K562 (cell line): ENCODE data around the gene PLPPR4. TPM values are rescaled to one million over a fixed set of nuclear protein-coding genes. Genes with fewer than 3 reads are reported as not detected.

Experiments used
- ATAC-seq: fragments of 200-7000 bp; cut with Tn5 transposase; 3 replicates; pipeline ENCODE4 v1.9.1; 2020; ENCODE audit warnings: moderate library complexity
- BruUV-seq: library from RNA; stranded (reverse); fragments of 400-500 nt; replicated peaks from 2 replicates; lab custom pipeline; 2021; lab: Mats Ljungman, UMichigan
- CTCF ChIA-PET: fragments of 300-600 bp; formaldehyde crosslinking; extraction: SDS; loops from one replicate; lab custom pipeline; 2021; ENCODE audit warnings: low intra/inter-chr PET ratio; lab: Yijun Ruan, JAX
- POLR2A ChIA-PET: fragments of 300-600, 350-650 bp; sonication (Branson Sonifier 250); formaldehyde crosslinking; extraction: SDS; loops from one replicate; lab custom pipeline; 2021; ENCODE audit warnings: antibody characterized with exemption, inconsistent platforms; lab: Yijun Ruan, JAX
- DNase-seq, 4 experiments: peaks; one replicate each; pipeline versions ENCODE4 v3.0.0 to v3.0.0-alpha.2; 2011 to 2018; ENCODE audit warnings: low spot score in 3 of 4, mixed read lengths in 3 of 4; ENCODE audit errors: extremely low read depth in 1 of 4
- FAIRE-seq: peaks from 2 replicates; lab custom pipeline; 2011; peaks lifted over from hg19 to GRCh38; lab: Jason Lieb, UNC
- H2AFZ ChIP-seq: 2 replicates; pipeline ENCODE4 v1.6.0; 2011; ENCODE audit warnings: low read depth, low read length, control low read depth, inconsistent platforms
- H3K27ac ChIP-seq: fragments of 200-600 bp; 3 replicates; pipeline ENCODE4 v1.8.0; 2011; ENCODE audit warnings: low read depth, mild to moderate bottlenecking, control low read depth, inconsistent platforms, low read length, moderate library complexity, mixed read lengths; ENCODE audit errors: extremely low read depth
- H3K27me3 ChIP-seq, 2 experiments: fragments of 300-600 bp in 1 of 2; 2 replicates in 1 of 2; 3 replicates in 1 of 2; pipeline versions ENCODE4 v1.6.0 to v1.8.0; 2011; ENCODE audit warnings: inconsistent platforms in 2 of 2, low read length in 2 of 2, mild to moderate bottlenecking in 1 of 2, mixed read lengths in 1 of 2, moderate library complexity in 1 of 2; ENCODE audit not compliant: control insufficient read depth in 2 of 2, insufficient read depth in 2 of 2
- H3K36me3 ChIP-seq: fragments of 300-600 bp; 3 replicates; pipeline ENCODE4 v1.8.0; 2011; ENCODE audit warnings: mild to moderate bottlenecking, low read length, inconsistent platforms; ENCODE audit not compliant: control insufficient read depth, insufficient read depth
- H3K4me1 ChIP-seq, 2 experiments: fragments of 200-600 bp in 1 of 2; replicated peaks in 1 of 2; 2 replicates in 1 of 2; 3 replicates in 1 of 2; pipeline versions ENCODE4 v1.5.1 to v1.8.0; 2011; ENCODE audit warnings: inconsistent platforms in 2 of 2, low read length in 2 of 2, mild to moderate bottlenecking in 1 of 2, mixed read lengths in 1 of 2, moderate library complexity in 1 of 2; ENCODE audit not compliant: control insufficient read depth in 2 of 2, insufficient read depth in 2 of 2
- H3K4me2 ChIP-seq: 2 replicates; pipeline ENCODE4 v1.6.1; 2011; ENCODE audit warnings: low read length, control low read depth, inconsistent platforms, mixed read lengths; ENCODE audit not compliant: insufficient read depth
- H3K4me3 ChIP-seq: fragments of 200-600 bp; sonication (generic), shearing (Covaris generic); 2 replicates; pipeline ENCODE4 v1.5.1; 2016; ENCODE audit warnings: control low read depth, inconsistent platforms
- H3K79me2 ChIP-seq: fragments of 200-600 bp; 3 replicates; pipeline ENCODE4 v1.8.0; 2011; ENCODE audit warnings: low read length, inconsistent platforms; ENCODE audit not compliant: control insufficient read depth, insufficient read depth
- H3K9ac ChIP-seq, 2 experiments: 2 replicates each; pipeline versions ENCODE4 v1.6.0 to v1.6.1; 2011; ENCODE audit warnings: low read depth in 2 of 2, low read length in 2 of 2, control low read depth in 1 of 2, inconsistent platforms in 1 of 2, mild to moderate bottlenecking in 1 of 2, mixed read lengths in 1 of 2; ENCODE audit not compliant: insufficient read depth in 1 of 2
- H3K9me1 ChIP-seq: one replicate; pipeline ENCODE4 v1.6.0; 2011; ENCODE audit warnings: inconsistent platforms, mild to moderate bottlenecking, low read length, moderate library complexity; ENCODE audit not compliant: control insufficient read depth, insufficient read depth
- H3K9me3 ChIP-seq: replicated peaks from 2 replicates; pipeline ENCODE4 v1.5.1; 2011; ENCODE audit warnings: low read depth, low read length, inconsistent platforms; ENCODE audit not compliant: control insufficient read depth, insufficient read depth
- H4K20me1 ChIP-seq: replicated peaks from 2 replicates; pipeline ENCODE4 v1.6.1; 2011; ENCODE audit warnings: low read length, inconsistent platforms, mixed read lengths; ENCODE audit not compliant: control insufficient read depth, insufficient read depth
- ATF3 ChIP-seq, 2 experiments: fragments of 450-650 bp in 1 of 2; sonication (generic) in 1 of 2; formaldehyde crosslinking in 1 of 2; IDR thresholded peaks in 1 of 2; conservative IDR thresholded peaks in 1 of 2; 2 replicates each; pipeline versions ENCODE4 v1.6.1 to v1.8.1; 2016 to 2023; ENCODE audit warnings: mild to moderate bottlenecking in 2 of 2, moderate library complexity in 2 of 2, inconsistent platforms in 1 of 2, missing genetic modification reagents in 1 of 2
- CAMTA2 ChIP-seq: fragments of 250-450 bp; sonication (Bioruptor Pico); conservative IDR thresholded peaks from 2 replicates; pipeline ENCODE4 v1.5.1; 2022
- HEY1 ChIP-seq: fragments of 250-450 bp; sonication (Bioruptor Pico); IDR thresholded peaks from 2 replicates; pipeline ENCODE4 v1.5.0; 2020; ENCODE audit warnings: mild to moderate bottlenecking, moderate library complexity, borderline replicate concordance
- HOXB6 ChIP-seq: fragments of 250-450 bp; sonication (Bioruptor Pico); IDR thresholded peaks from 2 replicates; pipeline ENCODE4 v1.5.1; 2022; ENCODE audit warnings: mild to moderate bottlenecking, borderline replicate concordance
- ID3 ChIP-seq, 2 experiments: fragments of 250-450 bp in 1 of 2; fragments of 450-650 bp in 1 of 2; sonication (Bioruptor Pico) in 1 of 2; IDR thresholded peaks; 2 replicates each; pipeline versions ENCODE4 v1.6.1 to v1.8.0; 2016 to 2021; ENCODE audit warnings: mild to moderate bottlenecking in 2 of 2, moderate library complexity in 2 of 2, missing compliant biosample characterization in 1 of 2, missing genetic modification characterization in 1 of 2
- NKRF ChIP-seq: fragments of 450-650 bp; IDR thresholded peaks from 2 replicates; pipeline ENCODE4 v1.6.1; 2016; ENCODE audit warnings: borderline replicate concordance
- SREBF1 ChIP-seq: fragments of 150-350 bp; IDR thresholded peaks from 2 replicates; pipeline ENCODE4 v1.6.1; 2014; ENCODE audit warnings: antibody characterized with exemption, low read depth, low read length, borderline replicate concordance
- ZBTB9 ChIP-seq: fragments of 450-650 bp; formaldehyde crosslinking; IDR thresholded peaks from 2 replicates; pipeline ENCODE4 v1.4.0; 2020; ENCODE audit warnings: mild to moderate bottlenecking, moderate library complexity
- ZMIZ1 ChIP-seq, 2 experiments: fragments of 150-350 bp in 1 of 2; IDR thresholded peaks; 2 replicates each; pipeline ENCODE4 v1.6.1; 2012 to 2016; ENCODE audit warnings: low read depth in 2 of 2, low read length in 2 of 2, mild to moderate bottlenecking in 1 of 2, moderate library complexity in 1 of 2
- ZNF217 ChIP-seq: sonication (generic); formaldehyde crosslinking; IDR thresholded peaks from 2 replicates; pipeline ENCODE4 v1.8.0; 2022; ENCODE audit warnings: mild to moderate bottlenecking, missing genetic modification reagents
- ZNF445 ChIP-seq: fragments of 250-450 bp; sonication (Bioruptor Pico); IDR thresholded peaks from 2 replicates; pipeline ENCODE4 v1.4.0; 2020; ENCODE audit warnings: low read depth, mild to moderate bottlenecking, moderate library complexity
- ZNF77 ChIP-seq: fragments of 250-450 bp; sonication (Bioruptor Pico); IDR thresholded peaks from 2 replicates; pipeline ENCODE4 v1.5.0; 2020
- in situ Hi-C: fragments of 300-500 bp; cut with MboI; formaldehyde crosslinking; loops from 4 replicates; pipeline ENCODE4 v1.15.0; 2018; ENCODE audit warnings: inconsistent platforms, mixed read lengths
- intact Hi-C: fragments of 100-400 bp; cut with micrococcal nuclease; formaldehyde crosslinking; loops from 2 replicates; pipeline ENCODE4 v1.14.2; 2022
- polyA plus RNA-seq, 8 experiments: library from polyadenylated mRNA; depleted of rRNA in 4 of 8; stranded (reverse) in 5 of 8; unstranded in 3 of 8; fragments of >200 nt; fragmentation: Nextera tagmentation in 2 of 8; fragmentation: Illumina TruSeq in 1 of 8; extraction: Ambion mirVana in 2 of 8; extraction: Trizol in 1 of 8; gene quantifications; 2 replicates each; pipeline versions ENCODE4 v1.2.1 to v1.2.3, GENCODE V29; 2011 to 2014; ENCODE audit warnings: inconsistent platforms in 1 of 8, missing spikeins in 1 of 8
- total RNA-seq, 7 experiments: library from RNA; depleted of rRNA in 6 of 7; stranded (reverse); fragments of >200 nt in 6 of 7; fragmentation: Illumina TruSeq in 2 of 7; extraction: Trizol in 2 of 7; gene quantifications; 2 replicates each; pipeline versions ENCODE4 v1.2.1 to v1.2.3, GENCODE V29; 2011 to 2021; ENCODE audit warnings: low replicate concordance in 1 of 7

The PLPPR4 gene
- total and polyA plus RNA-seq, 9 of the 15 experiments (the other 6 are each of a cell fraction or from before 2014, with no cell fraction given): not detected

GRCh38 chr1:99218572-99218971 is 45.7 kb upstream of the PLPPR4 start (continued):
- no peak for TF ChIP-seq NKRF

- intact Hi-C loops (no loop called here), in situ Hi-C loops (no loop called here)
- Histone ChIP-seq H3K4me1 (no peaks in the 10 kb centered on the region), H4K20me1 (no peaks in the 10 kb centered on the region), H2AFZ (no peak overlapping the region), H3K36me3 (no peaks in the 10 kb centered on the region), H3K79me2 (no peaks in the 10 kb centered on the region), H3K9me3 (no peaks in the 10 kb centered on the region), H3K9ac (no peak overlapping the region), H3K27ac (no peak overlapping the region), H3K27me3 (no peaks in the 10 kb centered on the region), H3K4me3 (no peak overlapping the region), H3K9me1 (no peaks in the 10 kb centered on the region), H3K4me2 (no peak overlapping the region)
- POLR2A ChIA-PET: no interaction called here
- DNase-seq (no peak), FAIRE-seq (no peak), ATAC-seq (no peak)
- no TSS peak for BruUV-seq
- CTCF ChIA-PET: no interaction called here
- TF ChIP-seq ID3 (CRISPR knock-in tag; IDR thresholded peaks at IDR 0.05) (no peak), ID3 (tag; IDR thresholded peaks at IDR 0.05) (no peak), ZBTB9 (CRISPR knock-in tag) (no peak), ATF3 (IDR thresholded peaks at IDR 0.05) (no peak), ATF3 (CRISPR knock-in tag; conservative IDR thresholded peaks at IDR 0.05) (no peak), CAMTA2 (CRISPR knock-in tag) (no peak), ZNF77 (CRISPR knock-in tag) (no peak), HOXB6 (CRISPR knock-in tag) (no peak), ZNF445 (CRISPR knock-in tag) (no peak), ZNF217 (CRISPR knock-in tag) (no peak), HEY1 (CRISPR knock-in tag) (no peak), ZMIZ1 (IDR thresholded peaks at IDR 0.05; ENCODE audit: low read depth in 2 of 2, low read length in 2 of 2) (no peak), SREBF1 (no peak)
Observed at GRCh38 chr1:99218999-99219398, 45.3 kb upstream of the PLPPR4 start.
